CD4-positive, alpha-beta T cell treated with Interleukin-2 at 100 ng/mL for 4 hours (primary cell): Measurements from ENCODE around the gene ABCC1.

ENCODE experiments used
- DNase-seq: peaks from one replicate; pipeline ENCODE4 v3.0.0-alpha.2; 2020; ENCODE audit warnings: low spot score

The ABCC1 gene

GRCh38 chr16:16048904-16049582 lies 99.6 kb downstream of the ABCC1 start:
- no peak for DNase-seq

DNA sequence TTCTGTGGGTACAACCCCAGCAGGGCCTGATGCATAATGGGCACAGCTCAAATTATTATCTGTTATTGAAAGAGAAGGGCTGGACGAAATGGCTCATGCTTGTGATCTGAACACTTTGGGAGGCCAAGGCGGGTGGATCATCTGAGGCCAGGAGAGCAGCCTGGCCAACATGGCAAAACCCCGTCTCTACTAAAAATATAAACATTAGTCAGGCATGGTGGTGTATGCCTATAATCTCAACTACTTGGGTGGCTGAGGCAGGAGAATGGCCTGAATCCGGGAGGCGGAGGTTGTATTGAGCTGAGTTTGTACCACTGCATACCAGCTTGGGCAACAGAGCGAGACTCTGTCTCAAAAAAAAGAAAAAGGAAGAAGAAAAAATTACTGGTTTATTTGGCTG lies 100.7 kb downstream of the ABCC1 start:
- DNase-seq: no peak

DNA sequence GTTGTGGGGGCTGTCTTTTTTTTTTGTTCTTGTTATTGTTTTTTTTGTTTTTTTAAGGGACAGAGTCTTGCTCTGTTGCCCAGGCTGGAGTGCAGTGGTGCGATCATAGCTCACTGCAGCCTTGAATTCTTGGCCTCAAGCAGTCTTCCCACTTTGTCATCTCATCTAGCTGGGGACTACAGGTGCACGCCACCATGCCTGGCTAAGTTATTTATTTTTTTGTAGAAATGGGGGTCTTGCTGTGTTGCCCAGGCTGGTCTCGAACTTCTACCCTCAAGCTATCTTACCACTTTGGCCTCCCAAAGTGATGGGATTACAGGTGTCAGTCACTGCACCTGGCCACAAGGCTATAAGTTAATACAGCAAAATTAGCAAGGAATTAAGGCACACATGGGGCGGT lies 101.7 kb downstream of the ABCC1 start:
- no peak for DNase-seq

DNA sequence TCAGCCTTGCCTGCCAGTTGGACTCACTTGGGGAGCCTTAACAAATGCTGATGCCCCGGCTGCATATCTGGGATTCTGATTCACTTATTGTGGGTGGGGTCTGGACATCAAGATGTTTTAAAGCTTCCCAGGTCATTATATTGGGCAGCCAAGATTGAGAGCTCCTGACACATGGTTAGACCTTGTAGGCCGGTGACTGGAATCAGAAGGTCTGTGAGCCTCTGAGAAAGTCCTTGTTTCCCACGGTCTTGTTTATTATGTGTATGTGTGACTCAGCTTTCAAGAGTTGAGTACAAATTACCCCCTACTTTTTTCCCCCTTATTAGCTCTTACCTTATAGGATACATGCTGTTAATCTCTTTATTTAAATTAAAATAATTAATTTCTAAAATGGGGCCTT lies 103.5 kb downstream of the ABCC1 start:
- DNase-seq: no peak

GRCh38 chr16:16057102-16057501 lies 107.7 kb downstream of the ABCC1 start:
- no peak for DNase-seq

DNA sequence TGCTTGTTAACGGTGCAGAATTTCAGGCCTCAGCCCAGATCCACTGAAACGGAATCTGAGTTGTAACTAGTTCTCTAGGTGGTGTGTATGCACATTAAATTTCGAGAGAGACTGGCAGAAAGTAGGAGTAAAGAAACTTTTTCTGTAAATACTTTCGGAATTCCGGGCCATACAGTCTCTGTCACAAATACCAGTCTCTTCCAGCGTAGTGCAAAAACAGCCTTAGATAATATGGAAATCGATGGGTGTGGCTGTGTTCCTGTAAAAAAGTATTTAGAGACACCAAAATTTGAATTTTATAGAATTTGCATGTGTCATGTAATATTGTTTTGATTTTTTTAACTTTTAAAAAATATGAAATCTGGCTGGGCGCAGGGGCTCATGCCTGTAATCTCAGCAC lies 109.7 kb downstream of the ABCC1 start:
- DNase-seq: no peak

GRCh38 chr16:16059895-16060590 lies 110.6 kb downstream of the ABCC1 start:
- DNase-seq: no peak

DNA sequence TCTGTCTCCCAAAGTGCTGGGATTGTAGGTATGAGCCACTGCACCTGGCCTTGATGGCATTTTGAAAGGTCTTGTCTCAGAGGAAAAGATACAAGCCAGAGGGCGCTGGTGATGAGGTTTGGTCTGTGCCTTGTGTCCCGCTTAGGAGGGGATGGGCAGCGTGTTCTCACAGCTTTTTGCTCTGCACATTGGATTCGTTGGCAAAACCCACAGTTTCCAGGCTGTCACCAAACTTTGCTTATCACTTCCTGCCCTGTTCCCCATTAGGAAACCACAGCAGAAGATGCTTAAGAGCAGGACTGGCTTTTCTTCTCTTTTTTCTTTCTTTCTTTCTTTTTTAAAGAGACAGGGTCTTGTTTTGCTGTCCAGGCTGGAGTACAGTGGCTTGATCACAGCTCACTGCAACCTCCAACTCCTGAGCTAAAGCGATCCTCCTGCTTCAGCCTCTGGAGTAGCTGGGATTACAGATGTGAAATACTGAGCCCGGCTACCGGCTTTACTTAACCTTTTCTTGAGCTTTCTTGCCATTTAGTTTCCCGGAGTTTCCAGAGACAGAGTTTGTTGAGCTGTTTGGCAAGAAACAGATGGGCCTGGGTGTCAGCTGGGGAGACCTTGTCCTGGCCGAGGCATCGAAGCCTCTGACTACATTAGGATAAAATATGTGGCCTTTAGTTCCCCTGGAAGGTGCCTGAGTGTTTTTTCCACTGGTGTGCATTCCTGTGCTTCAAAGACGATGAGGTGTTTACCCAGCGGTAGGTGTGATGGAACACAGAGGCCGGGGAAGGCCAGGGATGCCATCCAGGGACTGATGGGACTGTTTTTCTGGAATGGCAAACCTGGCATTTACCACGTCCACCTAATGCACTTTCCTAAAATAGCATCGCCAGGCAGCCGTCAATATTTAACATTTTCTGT lies 112.9 kb downstream of the ABCC1 start:
- peak; percentile 18 for DNase-seq

- DNase-seq: no peak
Measured at GRCh38 chr16:16063683-16064082, 114.3 kb downstream of the ABCC1 start.

- DNase-seq: no peak
Measured at GRCh38 chr16:16064874-16065384, 115.5 kb downstream of the ABCC1 start.

DNA sequence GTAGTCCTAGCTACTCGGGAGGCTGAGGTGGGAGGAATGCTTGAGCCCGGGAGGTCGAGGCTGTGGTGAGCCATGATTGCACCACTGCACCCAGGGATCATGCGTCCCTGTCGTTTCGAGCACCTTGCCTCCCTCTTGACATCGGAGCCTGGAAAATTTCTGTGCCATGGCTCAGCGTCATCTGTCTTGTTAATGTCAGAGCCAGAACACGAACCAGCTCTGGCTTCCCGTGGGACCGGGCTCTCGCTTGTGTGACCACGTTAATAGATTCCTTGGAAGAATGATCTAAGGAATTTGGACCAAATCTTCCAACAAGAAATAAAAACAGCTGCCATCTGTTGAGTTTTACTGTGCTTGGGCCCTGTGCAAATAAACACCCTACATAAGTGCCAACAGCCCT lies 117.7 kb downstream of the ABCC1 start:
- DNase-seq: no peak

DNA sequence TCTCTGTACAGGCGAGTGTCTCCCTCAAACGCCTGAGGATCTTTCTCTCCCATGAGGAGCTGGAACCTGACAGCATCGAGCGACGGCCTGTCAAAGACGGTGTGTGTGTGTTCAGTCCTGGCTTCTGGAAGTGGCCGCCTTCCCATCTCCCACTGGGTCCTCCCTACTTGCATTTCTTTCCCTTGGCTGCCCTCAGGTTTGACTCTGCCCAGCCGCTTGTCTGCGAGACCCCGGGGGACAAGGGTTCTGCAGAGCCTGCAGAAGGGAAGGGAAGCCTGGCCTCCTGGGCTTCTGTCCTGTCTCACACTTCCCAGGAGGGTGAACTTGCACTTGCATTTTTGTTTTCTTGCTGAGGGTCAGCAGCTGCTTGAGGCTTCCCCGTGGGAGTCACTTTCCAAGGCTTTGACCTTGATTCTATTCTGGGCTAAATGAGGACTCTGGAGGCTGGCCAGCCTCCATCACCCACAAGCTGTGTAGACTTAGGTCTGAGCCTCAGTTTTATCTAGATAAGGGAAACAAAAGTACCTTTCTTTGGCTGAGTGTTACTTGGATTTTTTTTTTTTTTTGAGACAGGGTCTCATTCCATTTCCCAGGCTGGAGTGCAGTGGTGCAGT lies 122.3 kb downstream of the ABCC1 start:
- no peak for DNase-seq

GRCh38 chr16:16073001-16073545 lies 123.7 kb downstream of the ABCC1 start:
- DNase-seq: no peak

GRCh38 chr16:16073891-16074881 lies 124.8 kb downstream of the ABCC1 start:
- DNase-seq: no peak

DNA sequence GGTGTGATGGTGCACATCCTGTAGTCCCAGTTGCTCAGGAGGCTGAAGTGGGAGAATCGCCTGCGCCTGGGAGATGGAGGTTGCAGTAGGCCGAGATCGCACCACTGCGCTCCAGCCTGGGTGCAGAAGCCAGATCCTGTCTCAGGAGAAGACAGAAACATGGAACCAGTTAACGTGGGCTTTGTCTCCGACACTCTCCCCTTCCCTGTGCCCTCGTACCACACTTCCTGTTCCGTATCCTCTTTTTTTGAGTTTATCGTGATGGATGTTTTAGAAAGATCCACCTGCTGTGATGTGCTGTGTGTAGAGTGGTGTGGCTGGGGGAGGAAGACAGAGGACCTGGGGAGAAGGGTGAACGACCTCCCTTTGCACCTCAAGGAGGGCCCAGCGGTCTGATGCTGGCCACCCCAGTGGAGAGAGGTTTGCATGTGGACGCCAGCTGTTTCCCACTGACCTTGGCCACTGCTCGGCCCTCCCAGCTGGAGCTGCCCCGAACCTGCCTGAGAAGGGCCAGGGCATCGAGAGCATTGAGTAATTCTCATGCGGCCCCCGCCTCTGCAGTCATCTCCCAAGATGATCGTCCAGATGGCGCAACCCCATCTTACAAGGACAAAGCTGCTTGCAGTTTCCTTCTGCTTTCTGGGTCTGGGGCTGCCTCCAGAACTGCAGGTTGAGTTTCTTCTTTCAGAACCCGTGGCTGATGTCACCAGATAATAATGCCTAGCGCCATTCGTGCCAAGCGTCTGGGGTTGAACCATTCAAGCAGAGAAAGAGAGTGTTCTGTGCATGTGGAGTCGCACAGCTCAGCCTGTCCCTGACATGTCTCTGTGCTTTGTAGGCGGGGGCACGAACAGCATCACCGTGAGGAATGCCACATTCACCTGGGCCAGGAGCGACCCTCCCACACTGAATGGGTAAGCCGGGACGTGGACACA lies 126.3 kb downstream of the ABCC1 start:
- DNase-seq: no peak

DNA sequence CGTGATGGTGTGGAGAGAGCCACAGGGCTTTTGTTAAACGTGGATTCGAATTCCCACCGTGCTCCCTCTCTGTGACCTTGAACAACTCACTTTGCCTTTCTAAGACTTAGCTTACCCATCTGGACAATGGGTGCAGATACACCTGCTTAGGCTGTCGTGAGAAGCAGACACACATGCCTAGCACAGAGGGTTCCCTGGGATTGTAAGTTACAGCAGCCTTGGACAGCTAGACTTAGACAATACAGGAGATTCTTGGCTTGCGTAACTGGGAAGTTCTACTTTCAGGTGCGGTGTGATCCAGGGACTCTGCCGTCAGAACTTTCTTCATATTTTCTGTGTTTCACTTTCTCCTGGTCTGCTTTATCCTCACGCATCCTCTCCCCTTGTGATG lies 127.0 kb downstream of the ABCC1 start:
- DNase-seq: no peak

DNA sequence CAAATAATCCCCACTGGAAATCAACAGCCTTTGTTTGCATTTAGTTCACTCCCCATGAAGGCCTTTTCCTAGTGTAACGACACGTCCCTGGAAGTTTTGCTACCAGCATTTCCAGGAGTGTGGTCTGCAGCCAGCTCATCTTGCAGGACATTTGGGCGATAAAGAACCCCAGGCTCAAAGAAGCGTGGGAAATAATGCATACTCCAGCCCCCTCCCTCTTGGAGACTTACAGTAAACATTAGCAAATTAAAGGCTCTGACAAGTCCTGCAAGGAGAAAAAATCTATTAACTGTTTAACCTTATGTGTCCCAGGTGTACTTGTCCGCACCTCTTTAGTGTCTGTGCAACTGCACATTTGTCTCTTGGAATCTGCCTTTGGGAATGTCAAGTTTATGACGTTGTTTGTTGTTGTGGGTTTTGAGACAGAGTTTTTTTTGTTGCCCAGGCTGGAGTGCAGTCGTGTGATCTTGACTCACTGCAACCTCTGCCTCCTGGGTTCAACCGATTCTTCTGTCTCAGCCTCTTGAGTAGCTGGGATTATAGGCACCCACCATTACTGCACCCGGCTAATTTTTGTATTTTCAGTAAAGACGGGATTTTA lies 131.1 kb downstream of the ABCC1 start:
- DNase-seq: no peak

- no peak for DNase-seq
Measured at GRCh38 chr16:16081141-16081540, 131.7 kb downstream of the ABCC1 start.

GRCh38 chr16:16082255-16082654 lies 132.8 kb downstream of the ABCC1 start:
- DNase-seq: no peak
